HEK293T (cell line): ENCODE data around the gene ARHGAP22.

Experiments used
- CTCF ChIA-PET: fragments of 350-600 bp; formaldehyde crosslinking; extraction: SDS; loops from one replicate; lab custom pipeline; 2021; ENCODE audit warnings: antibody characterized with exemption, inconsistent platforms; lab: Yijun Ruan, JAX
- POLR2A ChIA-PET: fragments of 350-600 bp; formaldehyde crosslinking; extraction: SDS; loops from one replicate; lab custom pipeline; 2020; ENCODE audit warnings: antibody characterized with exemption, inconsistent platforms; lab: Yijun Ruan, JAX
- DNase-seq: peaks from one replicate; pipeline ENCODE4 v3.0.0; 2012; ENCODE audit warnings: mixed read lengths; ENCODE audit errors: extremely low spot score
- ARNT ChIP-seq: fragments of 450-650 bp; IDR thresholded peaks from 2 replicates; pipeline ENCODE4 v1.6.1; 2017; ENCODE audit warnings: mild to moderate bottlenecking
- BHLHE40 ChIP-seq: fragments of 450-650 bp; IDR thresholded peaks from 2 replicates; pipeline ENCODE4 v1.6.1; 2016; ENCODE audit warnings: mild to moderate bottlenecking, moderate library complexity, borderline replicate concordance
- CTBP1 ChIP-seq: fragments of 450-650 bp; IDR thresholded peaks from 2 replicates; pipeline ENCODE4 v1.6.1; 2016; ENCODE audit warnings: borderline replicate concordance
- ELF4 ChIP-seq: fragments of 450-650 bp; IDR thresholded peaks from 2 replicates; pipeline ENCODE4 v1.6.1; 2017; ENCODE audit warnings: antibody characterized with exemption
- FOXA1 ChIP-seq: fragments of 450-650 bp; IDR thresholded peaks from 2 replicates; pipeline ENCODE4 v1.6.1; 2016; ENCODE audit warnings: mild to moderate bottlenecking
- FOXK2 ChIP-seq: fragments of 450-650 bp; IDR thresholded peaks from 2 replicates; pipeline ENCODE4 v1.6.1; 2016; ENCODE audit warnings: mild to moderate bottlenecking
- FOXM1 ChIP-seq: fragments of 450-650 bp; IDR thresholded peaks from 2 replicates; pipeline ENCODE4 v1.6.1; 2017; ENCODE audit warnings: mild to moderate bottlenecking, borderline replicate concordance
- HDGF ChIP-seq: fragments of 450-650 bp; IDR thresholded peaks from 2 replicates; pipeline ENCODE4 v1.6.1; 2017; ENCODE audit warnings: antibody characterized with exemption, borderline replicate concordance
- L3MBTL2 ChIP-seq: fragments of 450-650 bp; conservative IDR thresholded peaks from 2 replicates; pipeline ENCODE4 v1.6.1; 2016; ENCODE audit warnings: mild to moderate bottlenecking
- LEF1 ChIP-seq: fragments of 450-650 bp; IDR thresholded peaks from 2 replicates; pipeline ENCODE4 v1.6.1; 2017; ENCODE audit warnings: mild to moderate bottlenecking, borderline replicate concordance
- NFRKB ChIP-seq: fragments of 450-650 bp; IDR thresholded peaks from 2 replicates; pipeline ENCODE4 v1.6.1; 2016; ENCODE audit warnings: mild to moderate bottlenecking, moderate library complexity
- PKNOX1 ChIP-seq: fragments of 450-650 bp; IDR thresholded peaks from 2 replicates; pipeline ENCODE4 v1.6.1; 2016
- SP1 ChIP-seq: fragments of 450-650 bp; IDR thresholded peaks from 2 replicates; pipeline ENCODE4 v1.6.1; 2017
- SUZ12 ChIP-seq: fragments of 450-650 bp; IDR thresholded peaks from 2 replicates; pipeline ENCODE4 v1.6.1; 2016; ENCODE audit warnings: mild to moderate bottlenecking
- TARDBP ChIP-seq: fragments of 450-650 bp; IDR thresholded peaks from 2 replicates; pipeline ENCODE4 v1.6.1; 2016
- ZNF384 ChIP-seq: fragments of 450-650 bp; IDR thresholded peaks from 2 replicates; pipeline ENCODE4 v1.6.1; 2016

ARHGAP22 gene

GRCh38 chr10:48489099-48489498 is 115.8 kb downstream of the ARHGAP22 start:
- ChIA-PET POLR2A (no interaction called here), CTCF (interaction anchor here (1.2 kb wide), 1 partner anchor 13 kb away, joined by 3 read pairs; no protein-coding TSS in a partner anchor)
- TF ChIP-seq FOXK2: no peak
- no peak for TF ChIP-seq SP1
- TF ChIP-seq L3MBTL2: no peak
- TF ChIP-seq NFRKB: no peak
- no peak for TF ChIP-seq ZNF384
- TF ChIP-seq BHLHE40: no peak
- TF ChIP-seq ARNT: no peak
- TF ChIP-seq FOXA1: no peak
- no peak for TF ChIP-seq FOXM1
- TF ChIP-seq LEF1: no peak
- TF ChIP-seq HDGF: no peak
- no peak for TF ChIP-seq PKNOX1
- TF ChIP-seq ELF4: no peak
- no peak for TF ChIP-seq SUZ12
- no peak for TF ChIP-seq TARDBP
- no peak for TF ChIP-seq CTBP1
- no peak for DNase-seq

DNA sequence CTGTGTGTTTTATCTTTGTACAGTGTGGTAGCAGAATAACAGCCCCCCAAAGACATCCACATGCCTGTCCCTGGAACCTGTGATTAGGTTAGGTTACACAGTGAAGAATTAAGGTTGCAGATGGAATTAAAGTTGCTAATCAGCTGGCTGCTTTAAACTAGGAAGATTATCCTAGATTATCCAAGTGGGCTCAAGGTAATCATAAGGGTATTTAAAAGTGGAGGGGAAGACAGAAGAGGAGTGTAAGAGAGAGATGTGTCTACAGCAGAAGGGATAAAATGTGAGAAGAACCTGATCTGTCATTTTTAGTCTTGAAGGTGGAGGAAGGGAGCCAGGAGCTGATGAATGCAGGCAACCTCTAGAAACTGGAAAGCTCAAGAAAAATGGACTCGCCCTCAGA is 117.6 kb downstream of the ARHGAP22 start:
- CTCF ChIA-PET: interaction anchor here (1.0 kb wide), 1 partner anchor 123 kb away, joined by 3 read pairs; no protein-coding TSS in a partner anchor
- DNase-seq: no peak
- POLR2A ChIA-PET: no interaction called here
- TF ChIP-seq BHLHE40: no peak
- no peak for TF ChIP-seq ELF4
- no peak for TF ChIP-seq HDGF
- TF ChIP-seq SP1: no peak
- TF ChIP-seq ZNF384: no peak
- TF ChIP-seq SUZ12: no peak
- TF ChIP-seq L3MBTL2: no peak
- TF ChIP-seq FOXK2: no peak
- no peak for TF ChIP-seq NFRKB
- TF ChIP-seq LEF1: no peak
- TF ChIP-seq FOXA1: no peak
- TF ChIP-seq FOXM1: no peak
- no peak for TF ChIP-seq TARDBP
- no peak for TF ChIP-seq ARNT
- no peak for TF ChIP-seq CTBP1
- no peak for TF ChIP-seq PKNOX1

GRCh38 chr10:48485711-48486110 is 119.2 kb downstream of the ARHGAP22 start:
- DNase-seq: no peak
- TF ChIP-seq SUZ12 (no peak), PKNOX1 (no peak), SP1 (no peak), FOXM1 (no peak), LEF1 (no peak), ARNT (no peak), ELF4 (no peak), HDGF (no peak), ZNF384 (no peak), TARDBP (no peak), FOXK2 (no peak), L3MBTL2 (no peak), NFRKB (no peak), FOXA1 (no peak)
- ChIA-PET CTCF (no interaction called here), POLR2A (no interaction called here)

DNA sequence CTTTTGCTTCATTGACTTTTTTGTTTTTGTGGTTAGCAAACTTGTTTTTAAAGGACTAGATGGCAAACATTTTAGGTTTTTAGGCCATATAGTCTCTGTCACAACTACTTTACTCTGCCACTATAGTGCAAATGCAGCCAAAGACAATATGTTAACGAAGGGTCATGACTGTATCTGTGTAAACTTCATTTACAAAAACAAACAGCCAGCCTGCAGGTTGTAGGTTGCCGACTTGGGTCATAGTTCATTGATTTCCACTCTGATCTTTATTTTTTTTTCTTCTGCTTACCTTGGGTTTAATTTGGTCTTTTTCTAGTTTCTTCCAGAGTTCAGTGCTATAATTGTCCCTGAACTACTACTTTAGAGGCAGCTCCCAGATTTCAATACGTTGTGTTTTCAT is 120.0 kb downstream of the ARHGAP22 start:
- no peak for DNase-seq
- TF ChIP-seq LEF1 (no peak), NFRKB (no peak), HDGF (no peak), ARNT (no peak), TARDBP (no peak), L3MBTL2 (no peak), SP1 (no peak), PKNOX1 (no peak), FOXK2 (no peak), BHLHE40 (no peak), ELF4 (no peak), CTBP1 (no peak), FOXM1 (no peak), ZNF384 (no peak), SUZ12 (no peak)
- CTCF ChIA-PET: no interaction called here
- POLR2A ChIA-PET: no interaction called here

- no peak for DNase-seq
- TF ChIP-seq HDGF: no peak
- TF ChIP-seq ELF4: no peak
- TF ChIP-seq PKNOX1: no peak
- TF ChIP-seq CTBP1: no peak
- no peak for TF ChIP-seq FOXM1
- TF ChIP-seq FOXK2: no peak
- no peak for TF ChIP-seq NFRKB
- TF ChIP-seq FOXA1: no peak
- ChIA-PET CTCF (no interaction called here), POLR2A (no interaction called here)
These were observed 122.7 kb downstream of the ARHGAP22 start for GRCh38 chr10:48482207-48482606.
